NOMO-1 treated with DMSO at 0.1 percent for 48 hours (cell line): Measurements from ENCODE around the gene SEMA5A.

Experiments
- DNase-seq: peaks from one replicate; lab custom pipeline; 2025; ENCODE audit not compliant: unreplicated experiment; lab: John Stamatoyannopoulos, UW

SEMA5A gene

GRCh38 chr5:9483243-9483642 lies 62.6 kb downstream of the SEMA5A start:
- no peak for DNase-seq

DNA sequence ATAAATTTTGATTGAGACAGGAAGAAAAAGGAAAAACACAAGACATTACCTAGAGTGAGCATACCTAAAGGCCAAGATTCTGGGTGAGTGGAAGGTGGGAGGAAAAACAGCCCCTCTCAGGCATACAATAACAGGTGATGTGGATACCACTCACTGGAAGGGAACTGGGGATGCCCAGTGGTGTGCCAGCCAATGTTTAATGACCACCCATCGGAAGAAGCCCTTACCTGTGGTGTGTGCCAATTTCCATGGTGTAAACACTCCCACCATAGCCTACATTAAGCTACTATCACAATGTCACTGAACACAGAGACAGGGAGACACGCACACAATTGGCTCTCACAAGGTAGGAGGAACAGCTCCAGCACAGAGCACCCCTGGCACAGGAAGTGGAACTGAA lies 63.5 kb downstream of the SEMA5A start:
- no peak for DNase-seq

DNA sequence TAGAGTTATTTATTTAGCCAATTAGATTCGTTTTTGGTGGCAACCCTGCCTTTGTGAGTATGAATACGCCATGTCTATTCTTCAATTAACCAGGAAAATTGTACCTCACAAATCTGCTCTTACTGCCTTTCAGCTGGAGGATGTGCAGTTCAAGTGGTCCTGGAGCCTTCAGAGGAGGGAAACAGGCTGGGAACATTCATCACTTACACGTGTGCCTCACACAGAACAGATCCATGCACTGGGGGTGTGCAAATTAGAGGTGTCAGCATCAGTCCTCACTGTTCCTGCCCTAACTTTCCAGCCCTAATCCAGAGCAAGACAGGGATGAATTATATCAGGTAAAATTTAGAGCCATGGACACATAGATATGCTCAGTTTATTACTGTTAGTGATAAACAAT lies 65.4 kb downstream of the SEMA5A start:
- DNase-seq, result no peak

DNA sequence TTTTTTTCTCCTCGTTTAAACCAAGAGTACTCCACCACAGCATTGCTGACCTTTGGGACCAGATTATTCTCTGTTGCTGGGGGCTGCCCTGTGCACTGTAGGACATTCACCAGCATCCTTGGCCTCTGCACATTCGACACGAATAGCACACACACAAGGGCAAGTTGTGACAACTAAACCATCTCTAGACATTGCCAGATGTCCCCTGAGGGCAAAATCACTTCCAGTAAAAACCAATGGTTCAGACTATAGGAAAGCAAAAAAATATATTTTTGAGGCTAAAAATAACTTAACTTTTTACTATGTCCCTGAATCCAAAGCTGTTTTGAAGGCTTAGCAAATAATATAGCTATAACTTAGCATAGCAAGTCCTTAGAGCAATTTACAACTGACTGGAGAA lies 65.9 kb downstream of the SEMA5A start:
- DNase-seq, result no peak

- DNase-seq, result no peak
Measured at GRCh38 chr5:9479361-9479760, 66.5 kb downstream of the SEMA5A start.

- DNase-seq, result no peak
Measured at GRCh38 chr5:9477537-9477936, 68.3 kb downstream of the SEMA5A start.

DNA sequence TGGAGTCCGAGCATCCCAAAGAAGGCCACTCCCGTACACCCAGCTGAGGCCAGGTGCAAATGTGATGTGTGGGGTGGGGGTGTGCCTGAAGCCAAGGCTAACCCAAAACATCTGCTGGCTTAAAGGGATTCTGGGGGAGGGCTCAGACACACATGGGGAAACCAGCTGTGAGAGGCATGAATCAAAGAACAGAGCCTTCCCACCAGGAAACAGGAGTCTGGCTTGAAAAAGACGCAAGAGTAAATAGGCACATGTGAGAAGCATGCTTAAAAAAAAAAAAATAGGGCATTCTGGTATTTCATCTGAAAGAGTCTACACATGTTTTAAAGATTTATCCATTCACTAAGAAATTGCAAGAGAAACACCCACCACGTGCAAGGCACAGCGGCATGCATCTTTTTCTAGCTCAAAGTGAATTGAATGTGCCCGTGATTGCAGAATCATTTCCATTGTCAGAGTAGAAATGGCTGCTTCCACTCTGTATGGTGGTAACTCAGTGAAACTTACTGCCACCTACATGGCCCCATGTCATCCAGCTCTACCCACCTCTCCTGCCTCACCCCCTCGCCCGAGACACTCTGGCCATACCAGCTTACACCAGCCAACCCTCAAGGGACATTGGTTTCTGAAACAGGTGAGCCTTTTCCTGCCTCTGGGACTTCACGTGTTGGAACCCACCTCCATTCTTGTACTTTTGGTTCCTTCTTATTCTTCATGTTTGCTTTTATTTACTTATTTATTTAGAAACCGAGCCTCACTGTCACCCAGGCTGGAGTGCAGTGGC lies 71.5 kb downstream of the SEMA5A start:
- no peak for DNase-seq

- DNase-seq, result no peak
Measured at GRCh38 chr5:9473624-9474023, 72.3 kb downstream of the SEMA5A start.

DNA sequence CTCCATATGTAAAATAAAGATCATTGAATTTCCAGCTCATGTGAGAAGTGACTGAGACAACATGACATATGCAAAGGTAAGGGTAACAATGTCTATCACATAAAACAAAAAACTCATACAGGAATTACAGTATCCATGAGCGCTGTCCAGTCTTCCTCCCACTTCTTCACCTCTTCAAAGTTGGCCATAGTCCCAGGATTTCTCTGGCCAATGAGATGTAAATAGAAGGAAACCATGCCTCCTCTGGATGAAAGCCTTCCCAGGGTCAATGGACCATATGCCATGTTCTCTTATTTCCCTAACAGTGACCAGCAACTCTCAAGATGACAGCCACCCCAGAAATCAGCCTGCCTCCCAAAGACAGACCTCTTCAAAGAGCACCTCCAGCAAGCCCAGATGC lies 75.5 kb downstream of the SEMA5A start:
- no peak for DNase-seq

DNA sequence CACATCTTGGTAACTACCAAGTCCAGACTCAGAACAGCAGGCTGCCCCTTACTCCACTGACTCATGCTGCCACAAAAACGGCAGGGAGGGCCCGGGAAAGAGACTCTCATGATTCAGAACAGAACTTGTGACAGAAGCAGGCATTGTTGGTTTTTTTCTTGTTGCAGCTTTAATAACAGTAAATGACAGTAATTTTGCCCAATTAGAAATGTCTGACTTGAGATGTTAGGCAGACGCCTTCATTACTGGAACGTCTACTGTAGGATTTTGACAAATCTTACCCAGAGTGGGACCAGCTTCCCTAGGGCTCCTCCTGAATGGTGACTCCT lies 77.9 kb downstream of the SEMA5A start:
- DNase-seq, result no peak

DNA sequence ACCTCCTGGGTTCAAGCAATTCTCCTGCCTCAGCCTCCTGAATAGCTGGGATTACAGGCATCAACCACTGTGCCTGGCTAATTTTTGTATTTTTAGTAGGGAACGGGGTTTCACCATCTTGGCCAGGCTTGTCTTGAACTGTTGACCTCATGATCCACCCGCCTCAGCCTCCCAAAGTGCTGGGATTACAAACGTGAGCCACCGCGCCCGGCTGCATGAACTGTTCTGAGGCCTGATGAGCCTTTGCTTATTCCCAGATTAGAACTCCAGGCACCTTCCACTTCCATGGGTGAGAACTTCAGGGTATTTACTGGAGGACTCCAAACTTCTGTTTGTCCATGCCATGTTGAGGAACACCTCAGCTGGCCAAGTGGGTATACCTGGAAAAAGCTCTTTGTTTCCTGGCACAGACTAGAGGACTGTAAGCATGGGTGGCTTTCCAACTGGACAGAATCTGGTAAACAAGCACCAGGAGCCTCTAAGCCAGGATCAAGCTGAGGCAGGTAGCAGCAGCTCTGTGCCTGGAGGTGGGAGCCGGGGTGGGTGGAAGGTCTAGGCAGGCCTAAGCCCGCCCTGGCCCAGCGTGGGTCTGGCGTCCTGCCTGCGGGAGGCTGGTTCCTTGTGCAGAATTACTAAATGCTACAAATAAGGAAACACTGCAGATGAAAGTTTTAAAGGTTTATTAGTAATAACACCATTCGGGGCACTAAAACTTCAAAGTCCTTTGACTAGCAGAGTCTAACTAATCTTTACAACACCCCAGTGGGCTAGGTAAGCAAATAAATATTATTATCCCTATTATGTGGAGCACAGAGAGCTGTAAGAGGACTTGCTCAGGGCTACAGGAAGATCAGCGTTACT lies 78.4 kb downstream of the SEMA5A start:
- no peak for DNase-seq

DNA sequence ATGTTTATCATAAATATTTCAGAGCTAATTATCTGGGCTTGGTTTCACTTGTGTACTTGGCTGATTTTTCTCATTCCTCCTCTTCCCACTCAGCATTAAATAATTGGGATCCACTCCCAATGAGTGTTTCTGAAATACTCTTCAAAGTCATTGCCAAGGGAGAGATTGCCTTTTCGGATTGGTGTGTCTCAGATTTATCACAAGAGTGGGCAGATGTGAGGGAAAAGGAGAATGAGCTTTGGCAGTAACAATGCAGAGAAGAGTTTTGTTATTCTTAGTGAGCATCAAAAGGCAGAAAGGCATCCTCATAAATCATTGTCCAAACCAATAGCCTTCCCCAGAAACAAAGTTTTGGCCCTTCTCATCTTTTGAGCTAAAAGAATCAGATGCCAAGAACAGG lies 79.2 kb downstream of the SEMA5A start:
- no peak for DNase-seq

- no peak for DNase-seq
Measured at GRCh38 chr5:9464478-9464877, 81.4 kb downstream of the SEMA5A start.

DNA sequence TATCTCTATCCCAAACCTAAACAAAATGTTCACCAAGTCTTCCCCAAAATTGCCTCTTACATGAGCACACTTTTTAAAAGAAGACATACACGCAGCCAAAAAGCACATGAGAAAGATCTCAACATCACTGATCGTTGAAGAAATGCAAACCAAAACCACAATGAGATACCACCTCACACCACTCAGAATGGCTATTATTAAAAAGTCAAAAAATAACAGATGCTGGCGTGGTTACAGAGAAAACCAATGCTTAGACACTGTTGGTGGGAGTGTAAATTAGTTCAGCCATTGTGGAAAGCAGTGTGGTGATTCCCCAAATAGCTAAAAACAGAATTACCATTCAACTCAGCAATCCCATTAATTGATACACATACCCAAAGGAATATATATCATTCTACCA lies 83.8 kb downstream of the SEMA5A start:
- DNase-seq, result no peak

GRCh38 chr5:9460885-9461645 lies 84.8 kb downstream of the SEMA5A start:
- no peak for DNase-seq

DNA sequence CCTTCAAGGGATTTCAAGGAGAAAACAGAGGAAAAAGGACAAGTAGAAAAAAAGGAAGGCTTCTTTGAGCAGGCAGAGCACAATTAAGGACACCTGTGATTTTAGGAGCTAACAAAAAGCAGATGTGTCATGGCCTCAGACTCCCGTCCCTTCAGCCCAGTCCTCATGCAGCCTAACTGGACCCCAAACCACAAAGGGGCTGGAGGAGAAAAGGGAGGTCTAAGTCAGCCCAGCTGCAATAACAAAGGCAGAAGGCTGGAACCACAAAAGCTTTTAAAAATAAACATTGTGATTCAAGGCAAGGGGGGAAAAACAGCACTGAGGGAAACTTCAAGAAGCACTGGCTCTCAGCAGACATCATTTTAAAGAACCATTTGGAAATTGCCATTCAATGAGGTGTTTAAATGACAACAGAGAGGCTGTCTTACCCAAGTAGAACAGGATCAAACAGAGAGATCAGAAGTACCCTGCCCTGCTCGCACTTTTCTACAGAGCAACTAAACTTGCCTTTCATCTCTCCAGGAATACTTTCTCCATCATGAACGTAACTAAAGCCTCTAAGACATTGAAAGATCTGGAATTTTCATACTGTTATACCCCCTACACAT lies 89.3 kb downstream of the SEMA5A start:
- DNase-seq, result no peak

DNA sequence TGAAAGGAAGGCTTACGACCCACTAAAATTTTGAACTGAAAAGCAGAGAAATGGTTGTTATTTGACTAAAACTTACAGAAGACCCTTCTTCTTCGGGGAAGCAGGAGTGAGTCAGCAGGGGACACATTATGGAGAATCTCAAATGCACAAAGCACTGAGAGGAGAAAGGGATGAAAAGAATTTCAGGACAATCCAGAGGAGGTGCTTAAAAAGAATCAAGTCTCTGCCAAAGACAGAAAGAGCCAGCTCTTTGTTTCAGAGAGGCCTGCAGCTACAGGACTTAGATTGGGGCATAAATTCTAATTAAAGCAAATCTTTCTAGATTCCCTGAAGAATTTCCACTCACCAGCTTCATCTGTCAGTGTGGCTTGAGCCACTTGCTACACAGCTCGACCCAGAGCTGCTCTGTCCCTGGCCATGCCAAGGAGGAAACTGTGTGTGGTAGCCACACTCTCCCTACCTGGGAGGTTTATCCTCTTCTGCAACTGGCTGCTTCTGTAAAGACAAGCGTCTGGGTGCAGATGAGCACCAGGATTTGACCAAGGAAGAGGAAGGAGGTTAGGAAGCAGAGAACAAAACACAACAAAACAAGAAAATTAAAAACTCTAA lies 89.9 kb downstream of the SEMA5A start:
- no peak for DNase-seq

GRCh38 chr5:9454491-9454890 lies 91.4 kb downstream of the SEMA5A start:
- DNase-seq, result no peak

- DNase-seq, result no peak
Measured at GRCh38 chr5:9454012-9454481, 91.8 kb downstream of the SEMA5A start.

DNA sequence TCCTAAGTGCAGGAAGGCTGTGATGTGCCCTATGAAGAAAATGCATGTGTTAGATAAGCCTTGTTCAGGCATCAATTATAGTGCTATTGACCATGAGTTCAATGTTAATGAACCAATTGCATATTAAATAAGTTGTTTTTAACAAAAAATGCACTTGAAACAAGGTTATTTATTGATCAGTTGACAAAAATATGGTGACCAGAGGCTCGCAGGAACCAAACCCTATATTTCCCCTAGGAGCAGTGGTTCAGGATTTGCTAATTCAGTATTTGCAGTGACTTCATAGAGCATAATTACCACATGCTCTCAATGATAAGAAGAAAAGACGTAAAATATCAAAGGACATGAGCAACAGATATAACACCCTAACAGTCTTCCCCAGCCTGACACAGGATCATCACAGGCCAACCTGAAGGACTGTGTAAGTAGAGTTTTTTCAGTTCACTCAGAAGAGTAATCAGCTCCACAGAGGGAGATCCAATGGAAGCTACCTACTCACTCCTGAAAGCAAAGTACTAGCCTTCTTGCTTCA lies 92.3 kb downstream of the SEMA5A start:
- DNase-seq, result no peak

GRCh38 chr5:9452181-9452580 lies 93.7 kb downstream of the SEMA5A start:
- DNase-seq, result no peak
